NCI-H1436 treated with DMSO at 0.1 percent for 48 hours (cell line): ENCODE data around the gene KAZALD1.

Experiments used
- DNase-seq: peaks from one replicate; lab custom pipeline; 2025; lab: John Stamatoyannopoulos, UW

Gene KAZALD1

DNA sequence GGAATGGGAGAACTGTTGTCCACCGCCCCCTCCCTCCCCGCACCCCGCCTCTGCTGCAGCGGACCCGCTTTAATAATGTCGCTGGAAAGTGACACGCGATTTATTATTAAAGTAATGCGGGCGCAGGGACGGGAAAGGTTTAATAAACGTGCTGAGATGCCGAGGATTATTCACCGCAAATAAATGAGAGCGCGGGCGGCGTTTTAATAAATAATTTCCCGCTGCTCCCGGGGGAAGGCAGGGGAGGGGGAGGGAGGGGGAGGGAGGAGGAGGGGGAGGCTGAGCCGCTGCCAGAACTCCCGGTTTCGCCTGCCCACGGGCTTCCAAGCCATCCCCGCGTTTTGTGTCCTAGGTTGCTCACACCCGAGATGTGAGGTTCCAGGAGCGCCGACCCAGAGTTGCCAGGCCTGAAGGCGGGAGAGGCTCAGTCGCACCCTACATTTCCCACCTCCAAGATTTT, 5.1 kb downstream of the KAZALD1 start:
- DNase-seq = no peak

DNA sequence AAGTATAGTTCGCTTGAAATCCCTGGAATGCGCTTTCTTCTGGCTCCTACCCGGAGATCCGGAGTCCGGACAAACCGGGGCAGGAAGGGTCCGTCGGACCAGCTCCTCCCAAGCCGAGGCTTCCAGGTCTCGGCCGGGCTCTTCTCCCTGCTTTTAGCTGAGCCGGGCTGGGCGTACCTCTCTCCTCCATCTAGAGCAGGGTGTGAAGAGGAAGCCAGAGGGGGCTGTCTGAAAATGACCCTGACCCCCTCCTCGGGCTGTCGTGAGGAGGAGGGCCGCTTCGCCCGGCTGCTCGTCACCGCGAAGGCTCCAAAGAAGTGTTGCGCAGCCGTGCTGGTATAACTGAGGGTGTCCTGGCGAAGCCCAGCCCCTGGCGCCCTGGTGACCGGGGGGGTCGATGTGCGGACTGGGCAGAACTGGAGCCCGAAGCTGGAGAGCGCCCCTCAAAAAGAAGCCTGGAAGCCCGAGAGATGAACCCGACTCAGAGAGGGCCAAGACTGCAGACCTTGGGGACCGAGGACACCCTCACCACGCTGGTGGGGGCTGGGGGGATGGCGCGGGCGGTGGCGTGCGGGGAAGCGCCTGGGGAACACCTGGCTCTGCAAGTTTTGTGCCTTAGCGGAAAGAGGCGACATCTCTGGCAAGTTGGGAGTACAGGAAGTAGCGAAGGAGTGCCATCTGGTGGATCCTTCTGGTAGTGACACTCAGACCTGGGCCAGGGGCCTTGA, 5.7 kb downstream of the KAZALD1 start:
- DNase-seq = peak; percentile 47

DNA sequence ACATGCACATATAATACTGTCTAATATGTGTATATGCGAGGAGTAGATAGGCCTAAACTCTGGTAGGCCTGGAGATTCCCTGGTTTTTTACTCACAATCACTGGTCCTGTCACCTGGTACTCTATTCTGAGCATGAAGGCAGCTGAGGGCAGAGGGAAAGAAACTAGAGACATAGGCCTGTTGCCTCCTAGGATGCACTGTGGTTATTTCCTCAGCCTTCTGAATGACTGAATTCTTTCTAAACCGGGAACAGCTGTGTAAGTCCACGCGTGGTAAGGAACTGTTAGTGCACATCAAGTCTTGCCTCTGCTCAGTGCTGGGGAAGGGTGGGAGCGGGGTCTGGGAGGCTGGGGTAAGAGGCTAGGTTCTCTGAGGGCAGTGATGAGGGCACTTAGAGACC, 7.7 kb downstream of the KAZALD1 start:
- no peak for DNase-seq

DNA sequence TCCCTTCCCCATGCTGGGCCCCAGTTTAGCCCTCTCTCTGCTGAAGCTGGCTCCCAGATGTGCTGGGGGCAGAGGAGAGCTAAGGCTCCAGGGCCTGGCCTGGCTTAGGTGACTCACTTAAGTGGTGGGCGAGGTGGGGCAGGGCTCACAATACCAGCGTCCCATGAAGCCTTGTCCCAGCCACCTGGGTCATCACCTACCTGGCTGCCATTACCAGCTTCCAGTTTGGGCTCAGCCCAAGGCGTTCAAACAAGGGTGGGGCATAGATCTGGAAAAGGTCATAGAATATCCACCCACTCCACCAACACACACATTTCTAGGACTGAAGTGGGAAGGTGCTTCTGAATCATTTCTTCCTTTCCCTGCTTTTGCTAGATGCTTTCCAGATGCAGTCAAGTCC, 8.3 kb downstream of the KAZALD1 start:
- no peak for DNase-seq

DNA sequence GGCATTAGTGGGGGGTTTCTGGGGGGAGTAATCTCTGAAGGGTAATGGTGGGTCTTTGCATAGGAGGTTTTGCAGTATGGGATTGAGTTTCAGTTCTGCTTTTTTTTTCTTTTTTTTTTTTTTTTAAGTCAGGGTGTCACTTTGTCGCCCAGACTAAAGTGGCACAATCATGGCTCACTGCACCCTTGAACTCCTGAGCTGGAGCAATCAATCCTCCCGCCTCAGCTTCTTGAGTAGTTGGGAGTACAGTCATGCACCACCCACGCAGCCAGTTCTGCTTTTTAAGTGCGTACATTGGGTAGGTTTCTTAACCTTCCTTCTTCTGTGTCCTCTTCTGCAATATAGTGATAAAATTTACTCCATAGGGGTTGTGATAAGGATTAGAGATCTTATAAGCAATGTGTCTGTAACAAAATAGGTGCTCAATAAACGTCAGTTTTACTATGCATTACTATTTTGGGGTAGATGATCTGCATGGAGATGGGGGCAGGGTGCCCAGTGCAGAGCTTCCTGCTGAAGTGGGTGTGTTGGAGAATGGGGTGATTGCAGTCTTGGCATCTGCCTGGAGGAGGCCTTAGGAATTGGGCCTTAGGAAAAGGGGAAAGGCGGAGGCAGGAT, 9.6 kb downstream of the KAZALD1 start:
- DNase-seq = no peak

DNA sequence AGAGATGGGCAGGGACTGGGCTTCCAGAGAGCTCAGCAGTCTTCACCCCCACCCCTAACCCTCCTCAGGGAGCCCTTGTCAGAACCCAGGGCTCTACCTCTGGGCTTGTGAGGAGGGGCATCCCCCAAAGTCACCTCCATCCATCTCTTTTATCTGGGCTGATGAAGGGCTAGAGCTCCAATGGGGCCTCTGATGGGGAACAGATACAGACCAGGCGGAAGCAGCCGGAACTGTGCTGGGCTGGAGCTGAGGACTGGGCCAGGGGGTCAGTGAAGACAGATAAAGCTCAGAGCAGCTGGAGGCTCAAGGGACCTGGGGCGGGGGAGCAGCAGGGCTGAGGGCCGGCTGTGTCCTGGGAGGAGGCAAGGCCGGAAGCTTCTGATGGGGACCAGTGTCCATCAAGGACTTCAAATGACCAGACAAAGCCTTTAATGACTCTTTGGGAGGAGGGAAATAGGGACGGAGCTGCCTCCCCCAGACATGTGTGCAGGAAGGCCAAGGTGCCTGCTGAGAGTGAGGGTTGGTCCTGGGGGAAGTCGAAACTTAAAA, 10.2 kb downstream of the KAZALD1 start:
- no peak for DNase-seq

DNA sequence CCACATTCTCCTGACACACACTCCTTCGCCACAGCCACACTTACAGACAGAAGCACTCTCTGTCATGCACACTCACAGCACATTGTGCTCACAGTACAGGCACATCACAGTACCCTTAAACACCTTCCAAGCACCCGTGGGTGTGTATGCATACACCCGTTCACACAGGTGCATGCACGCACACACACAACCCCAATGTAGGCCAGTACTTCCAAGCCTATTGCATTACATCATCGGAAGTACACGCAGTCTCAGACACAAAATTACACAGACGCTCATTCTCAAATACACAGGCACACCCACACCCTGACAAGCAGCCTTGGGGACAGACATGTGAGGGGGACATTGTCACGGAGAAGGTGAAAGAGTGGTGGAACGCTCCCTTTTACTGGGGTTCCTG, 11.1 kb downstream of the KAZALD1 start:
- no peak for DNase-seq

DNA sequence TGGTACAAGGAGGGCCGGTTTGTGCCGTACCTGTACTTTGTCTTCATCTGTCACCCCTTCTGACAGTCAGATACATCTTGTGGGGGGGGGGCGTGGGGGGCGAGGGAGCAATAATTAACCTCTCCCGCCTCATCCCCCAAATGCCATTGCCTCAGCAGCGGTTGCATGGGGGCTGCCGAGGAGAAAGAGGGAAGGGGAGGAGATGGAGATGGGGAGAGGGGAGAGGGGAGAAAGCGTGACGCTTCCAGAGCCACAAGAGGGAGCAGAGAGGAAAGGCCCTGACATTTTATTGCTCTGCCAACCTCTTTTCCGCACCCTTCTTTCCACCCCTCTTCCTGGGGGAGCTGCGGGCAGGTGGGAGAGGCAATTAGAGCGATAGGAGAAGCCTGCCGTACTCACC, 11.8 kb downstream of the KAZALD1 start:
- no peak for DNase-seq

DNA sequence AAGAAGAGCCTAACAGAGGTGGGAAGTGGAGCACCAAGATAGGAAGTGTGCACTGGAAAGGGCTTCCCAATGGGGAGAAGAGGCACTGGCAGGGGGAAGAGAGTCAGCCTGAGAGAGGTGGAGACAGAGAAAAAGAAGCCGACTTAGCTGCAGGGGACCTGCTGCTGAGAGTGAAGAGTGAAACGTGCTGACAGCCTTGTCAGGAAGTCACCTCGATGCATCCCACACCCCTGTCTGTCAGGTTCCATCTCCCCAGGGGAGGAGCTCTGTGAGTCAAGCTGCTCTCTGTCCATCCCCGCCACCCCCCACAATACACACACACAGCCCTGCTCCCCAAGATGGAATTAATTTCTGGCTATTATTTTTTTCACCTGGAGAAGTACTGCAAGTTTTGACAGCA, 14.0 kb downstream of the KAZALD1 start:
- DNase-seq = no peak

DNA sequence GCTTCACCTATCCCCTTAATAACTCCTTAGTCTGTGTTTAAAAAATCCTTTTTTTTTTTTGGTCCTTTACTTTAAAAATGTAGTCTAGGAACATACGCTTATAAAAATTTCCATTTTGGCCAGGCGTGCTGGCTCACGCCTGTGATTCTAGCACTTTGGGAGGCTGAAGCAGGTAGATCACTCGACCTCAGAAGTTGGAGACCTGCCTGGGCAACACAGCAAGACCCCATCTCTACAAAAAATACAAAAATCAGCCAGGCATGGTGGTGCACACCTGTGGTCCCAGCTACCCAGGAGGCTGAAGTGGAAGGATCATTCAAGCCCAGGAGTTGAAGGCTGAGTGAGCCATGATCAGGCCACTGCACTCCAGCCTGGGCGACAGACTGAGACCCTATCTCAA, 14.8 kb downstream of the KAZALD1 start:
- DNase-seq = no peak

DNA sequence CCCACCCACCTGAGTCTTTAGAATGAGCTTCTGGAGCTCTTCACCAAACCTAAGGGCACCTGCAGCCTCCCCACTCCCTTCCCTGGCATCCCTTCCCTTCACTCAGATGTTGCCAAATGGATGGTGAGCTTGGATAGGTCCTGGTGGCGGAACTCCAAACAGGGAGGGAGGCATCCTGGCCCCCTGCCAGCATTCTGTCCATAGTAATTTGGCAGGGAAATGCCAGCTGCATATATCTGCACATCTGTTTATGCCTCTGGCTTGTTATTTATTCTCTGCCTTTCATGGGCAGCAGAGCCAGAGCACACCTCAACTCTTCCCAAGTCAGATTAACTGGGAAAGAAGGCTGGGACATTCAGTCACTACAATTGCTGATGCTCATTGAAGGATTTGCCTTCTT, 18.1 kb downstream of the KAZALD1 start:
- no peak for DNase-seq

DNA sequence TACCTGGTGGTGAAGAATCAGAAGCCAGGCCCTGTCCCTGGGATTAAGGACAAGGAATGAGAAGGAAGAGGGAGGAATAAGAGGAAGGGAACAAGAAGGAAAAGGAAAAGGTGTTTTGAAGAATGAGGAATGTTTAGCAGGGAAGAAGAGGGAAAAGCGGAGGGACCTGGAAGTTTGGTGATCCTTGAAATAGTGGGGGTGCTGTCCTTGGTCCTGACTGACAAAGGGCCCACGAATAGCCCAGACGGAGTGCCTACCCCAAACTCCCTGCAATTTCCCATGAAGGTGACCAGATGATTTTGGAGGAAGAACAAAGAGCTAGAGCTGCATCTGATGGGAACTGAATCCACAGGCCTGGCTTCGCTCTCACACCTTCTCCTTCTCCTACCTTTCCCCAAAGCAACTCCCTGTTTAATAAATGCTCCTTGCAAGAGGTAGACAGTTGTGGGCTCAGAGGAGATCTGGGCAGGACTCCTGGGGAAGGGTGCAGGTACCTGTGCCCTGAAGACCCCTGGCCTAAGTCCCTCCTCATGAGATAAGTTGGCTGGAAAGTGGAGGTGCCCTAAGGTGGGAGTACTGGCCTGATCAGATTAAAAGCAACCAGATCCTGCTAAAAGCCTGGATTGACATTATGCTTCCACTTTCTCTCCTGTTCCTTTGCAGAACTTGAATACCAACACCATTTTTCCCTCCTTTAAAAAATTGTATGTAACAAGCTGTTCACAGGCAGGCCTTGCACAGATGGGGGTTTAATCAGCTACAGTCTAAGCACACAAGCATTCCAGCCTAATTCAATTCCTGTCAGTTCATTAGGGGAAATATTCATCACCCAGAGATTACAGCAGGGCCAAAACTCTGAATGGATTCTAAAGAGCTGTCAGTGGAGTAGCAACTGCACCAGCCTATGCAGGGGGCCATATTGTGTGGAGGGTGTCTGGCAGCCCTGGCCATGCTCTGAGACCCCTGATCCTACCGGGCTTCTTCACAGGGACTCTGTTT, 19.4 kb downstream of the KAZALD1 start:
- DNase-seq = no peak

DNA sequence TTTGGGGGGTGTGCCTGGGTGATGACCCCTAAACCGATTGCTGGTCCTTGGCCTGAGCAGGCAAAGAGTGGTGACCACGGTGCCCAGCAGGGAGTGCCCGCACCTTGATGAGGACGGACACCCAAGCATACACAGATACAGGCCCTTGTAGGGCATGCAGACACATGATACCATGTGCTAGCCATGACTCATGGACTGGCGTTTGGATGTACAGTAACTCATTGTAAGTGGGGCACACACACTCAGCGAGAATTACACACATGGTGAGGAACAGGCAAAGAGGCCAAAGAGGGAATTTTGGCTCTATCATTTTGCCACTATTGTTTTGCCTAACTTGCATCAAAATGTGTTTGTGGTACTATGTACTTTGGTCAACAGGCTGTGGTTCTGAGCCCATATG, 24.1 kb downstream of the KAZALD1 start:
- no peak for DNase-seq

DNA sequence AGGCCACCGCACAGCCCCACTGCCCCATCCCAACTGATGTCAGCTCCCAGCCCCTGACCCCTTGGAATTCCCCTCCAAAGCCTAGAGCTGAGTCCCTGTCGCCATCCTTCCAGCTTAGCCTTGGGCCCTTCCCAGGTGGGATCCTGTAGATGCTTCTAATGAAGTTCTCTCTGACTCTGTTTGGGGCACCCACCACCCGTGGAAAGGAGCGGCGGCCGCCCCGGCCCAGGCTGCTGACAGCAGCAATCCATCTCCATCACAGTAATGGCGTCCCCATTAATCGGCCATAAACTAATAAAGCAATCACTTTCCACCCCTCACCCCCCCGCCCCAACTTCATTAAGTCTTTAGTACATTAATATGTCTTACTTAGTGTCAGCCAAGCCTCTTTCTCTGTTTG, 25.6 kb downstream of the KAZALD1 start:
- DNase-seq = no peak

DNA sequence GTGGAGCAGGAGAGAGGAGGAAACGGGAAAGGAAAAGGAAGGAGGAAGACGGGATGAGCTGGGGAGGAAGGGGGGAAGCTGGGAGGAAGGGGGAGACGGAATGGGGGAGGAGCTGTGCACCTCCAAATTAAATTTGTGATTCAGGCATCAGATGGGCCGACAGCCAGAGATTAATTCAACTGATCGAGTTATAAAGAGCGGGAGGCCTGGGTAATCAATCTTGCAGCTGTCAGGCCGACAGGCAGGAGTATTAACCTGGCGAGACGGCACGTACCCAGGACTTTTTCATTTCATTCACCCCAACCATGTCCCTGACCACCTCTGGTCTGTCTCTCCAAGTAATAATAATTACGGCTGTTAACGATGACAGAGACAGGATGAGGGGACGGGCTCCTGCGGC, 26.2 kb downstream of the KAZALD1 start:
- DNase-seq = no peak

DNA sequence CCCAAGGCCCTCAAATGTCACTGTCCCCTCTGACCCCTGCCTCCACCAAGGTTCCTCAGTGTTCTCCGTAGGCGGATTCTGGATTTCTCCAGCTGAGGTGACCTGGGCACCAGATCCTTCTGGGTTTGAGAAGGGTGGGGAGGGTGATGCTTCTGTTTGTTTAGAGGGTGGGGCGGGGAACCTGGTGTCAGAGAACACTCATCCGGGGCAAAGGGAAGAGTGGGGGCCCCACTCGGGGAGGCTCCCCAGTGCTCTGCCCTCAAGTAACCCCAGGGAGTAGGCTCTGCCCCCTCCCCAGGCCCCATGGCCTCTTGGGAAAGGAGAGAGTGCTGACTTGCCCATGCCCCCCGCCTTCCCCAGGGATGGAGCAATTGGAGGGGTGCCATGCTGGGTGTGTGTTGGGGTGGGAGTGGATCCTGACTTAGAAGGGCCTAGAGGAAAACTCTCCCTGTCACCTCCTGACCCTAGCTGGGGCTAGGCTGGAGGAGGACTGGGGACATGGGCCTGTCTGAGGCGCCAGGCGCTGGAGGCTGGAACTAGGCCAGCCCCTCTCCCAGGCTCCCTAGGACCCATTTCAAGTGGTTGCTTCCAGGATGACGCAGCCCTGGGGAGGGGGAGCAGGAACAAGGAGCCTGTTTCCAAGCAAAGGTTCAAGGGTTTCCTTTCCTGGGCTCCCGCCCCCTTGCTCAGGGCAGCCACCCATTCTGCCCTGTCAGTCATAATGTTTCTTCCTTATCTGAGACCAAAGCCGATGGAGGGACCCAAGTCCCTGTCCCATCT, 27.9 kb downstream of the KAZALD1 start:
- no peak for DNase-seq

DNA sequence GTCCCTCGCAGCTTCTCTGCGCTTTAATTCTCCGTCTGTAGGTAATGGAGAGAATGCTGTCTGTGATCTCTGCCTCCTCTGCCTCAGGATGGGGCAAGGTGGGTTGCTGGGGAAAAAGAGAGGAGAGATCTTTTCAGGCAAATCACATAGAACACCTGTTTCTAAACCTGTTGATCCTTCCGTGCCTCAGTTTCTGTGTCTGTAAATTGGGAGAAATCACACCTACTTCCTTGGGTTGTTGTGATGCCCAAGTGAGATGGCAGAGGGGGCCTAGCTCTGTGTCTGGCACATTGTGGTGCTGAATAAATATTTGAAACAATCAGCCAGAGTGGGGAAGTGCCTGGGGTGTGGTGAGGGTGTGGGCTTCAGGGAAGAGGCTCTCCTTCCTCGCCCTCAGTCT, 28.8 kb downstream of the KAZALD1 start:
- DNase-seq = no peak

DNA sequence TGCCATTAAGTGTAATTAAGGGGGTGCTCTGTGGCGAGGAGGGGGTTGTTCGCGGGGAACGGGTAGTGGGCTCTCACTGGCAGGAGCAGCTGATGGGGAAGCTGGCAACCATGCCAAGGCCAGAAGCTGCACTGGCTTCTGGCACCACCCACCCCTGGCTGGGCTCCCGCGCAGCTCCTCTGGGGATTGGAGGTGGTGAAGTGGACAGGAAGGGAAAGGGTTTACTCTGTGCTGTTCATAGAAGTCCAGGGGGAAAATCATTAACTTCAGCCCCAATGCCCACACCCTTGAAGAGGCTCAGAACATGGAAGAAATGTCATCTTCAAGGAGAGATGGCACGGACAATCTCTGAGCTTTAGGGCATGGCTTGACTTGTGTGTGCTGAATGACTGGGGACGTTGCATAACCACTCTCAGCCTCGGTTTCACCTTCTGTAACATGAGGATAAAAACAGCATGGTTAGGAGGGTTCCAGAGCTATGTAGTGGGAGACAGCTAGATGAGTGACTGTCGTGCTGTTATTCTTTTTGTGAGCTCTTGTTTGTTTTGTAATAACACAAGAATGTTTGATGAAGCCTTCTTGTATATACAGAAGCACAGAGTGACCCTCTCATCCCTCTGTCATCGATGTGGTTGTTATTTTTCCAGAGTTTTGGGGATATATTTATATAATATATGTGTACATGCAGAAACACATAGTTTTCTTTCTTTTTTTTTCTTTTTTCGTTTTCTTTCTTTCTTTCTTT, 29.9 kb downstream of the KAZALD1 start:
- DNase-seq = no peak

DNA sequence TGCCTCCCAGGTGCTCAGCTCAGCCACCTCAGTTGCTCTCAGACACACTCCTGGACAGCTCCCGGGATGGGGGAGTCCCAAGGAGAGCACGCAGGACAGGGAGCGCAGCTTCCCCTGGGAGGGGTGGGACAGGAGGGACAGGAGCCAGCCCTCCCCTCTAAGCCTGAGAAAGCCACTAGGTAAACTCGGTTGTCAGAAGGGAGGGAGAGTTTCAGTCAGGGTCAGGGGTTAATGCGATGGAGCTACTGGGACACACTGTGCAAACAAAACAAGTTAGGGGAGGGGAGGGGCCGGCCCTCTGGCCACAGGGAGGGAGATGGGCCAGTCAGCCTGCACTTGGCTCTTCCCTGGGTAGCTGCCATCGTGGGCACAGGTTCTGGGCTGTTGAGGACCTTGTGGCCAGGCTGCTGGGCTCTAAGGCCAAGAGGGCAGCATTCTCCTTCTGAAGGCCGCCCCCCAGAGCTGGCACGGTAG, 31.1 kb downstream of the KAZALD1 start:
- no peak for DNase-seq

DNA sequence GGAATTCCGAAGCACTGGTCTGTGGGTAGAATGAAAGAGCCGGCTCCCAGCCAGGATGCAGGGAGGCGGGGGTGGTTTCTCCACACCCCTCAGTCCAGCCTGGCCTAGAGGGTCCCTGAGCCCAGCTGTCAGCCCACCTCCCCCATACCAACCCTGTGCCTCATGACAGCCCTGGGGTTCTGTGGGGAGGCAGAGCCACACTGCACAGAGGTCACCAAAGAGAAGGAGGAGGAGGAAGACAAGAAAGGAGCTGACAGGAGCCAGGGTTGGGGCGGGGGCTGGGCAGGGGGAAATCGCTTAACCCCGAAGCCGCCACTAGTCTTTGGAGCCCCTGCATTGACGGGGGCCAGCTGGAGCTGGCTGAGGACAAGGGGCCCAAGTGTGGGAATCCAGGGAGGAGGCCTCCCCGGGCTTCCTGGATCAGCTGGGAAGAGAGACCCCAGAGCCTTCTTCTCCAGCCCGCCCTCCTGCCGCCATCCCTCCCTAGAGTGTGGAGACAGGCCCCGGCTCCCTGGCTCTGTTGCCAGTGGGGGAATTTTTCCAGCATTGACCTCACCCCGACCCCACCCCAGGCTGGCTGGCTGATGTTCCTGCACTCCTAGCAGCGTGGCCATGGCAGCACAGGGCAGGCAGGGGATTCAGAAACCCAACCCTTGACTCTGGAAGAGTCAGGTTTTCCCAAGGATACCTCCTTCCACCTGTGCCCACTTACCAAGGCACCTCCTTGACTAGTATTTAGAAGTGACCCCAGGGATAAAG, 32.5 kb downstream of the KAZALD1 start:
- DNase-seq = no peak
